ENCODE measurements around the gene CHSY1.

- TF ChIP-seq, protein P1, sequence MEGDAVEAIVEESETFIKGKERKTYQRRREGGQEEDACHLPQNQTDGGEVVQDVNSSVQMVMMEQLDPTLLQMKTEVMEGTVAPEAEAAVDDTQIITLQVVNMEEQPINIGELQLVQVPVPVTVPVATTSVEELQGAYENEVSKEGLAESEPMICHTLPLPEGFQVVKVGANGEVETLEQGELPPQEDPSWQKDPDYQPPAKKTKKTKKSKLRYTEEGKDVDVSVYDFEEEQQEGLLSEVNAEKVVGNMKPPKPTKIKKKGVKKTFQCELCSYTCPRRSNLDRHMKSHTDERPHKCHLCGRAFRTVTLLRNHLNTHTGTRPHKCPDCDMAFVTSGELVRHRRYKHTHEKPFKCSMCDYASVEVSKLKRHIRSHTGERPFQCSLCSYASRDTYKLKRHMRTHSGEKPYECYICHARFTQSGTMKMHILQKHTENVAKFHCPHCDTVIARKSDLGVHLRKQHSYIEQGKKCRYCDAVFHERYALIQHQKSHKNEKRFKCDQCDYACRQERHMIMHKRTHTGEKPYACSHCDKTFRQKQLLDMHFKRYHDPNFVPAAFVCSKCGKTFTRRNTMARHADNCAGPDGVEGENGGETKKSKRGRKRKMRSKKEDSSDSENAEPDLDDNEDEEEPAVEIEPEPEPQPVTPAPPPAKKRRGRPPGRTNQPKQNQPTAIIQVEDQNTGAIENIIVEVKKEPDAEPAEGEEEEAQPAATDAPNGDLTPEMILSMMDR (IDR thresholded peaks at IDR 0.05; ENCODE audit: poor library complexity, severe bottlenecking), result no peak
- TF ChIP-seq EZH2 (IDR thresholded peaks at IDR 0.05; ENCODE audit: borderline replicate concordance, insufficient read depth, low read length, poor library complexity, severe bottlenecking) (no peak), POLR2AphosphoS5 (IDR thresholded peaks at IDR 0.05) (no peak)
Measured at GRCh38 chr15:101132390-101133180, 119.3 kb downstream of the CHSY1 start.

Measured in neural cell (in vitro differentiated cells).